ENCODE measurements around the gene CCDC127.

GRCh38 chr5:194603-195209 lies 23.2 kb downstream of the CCDC127 start:
- TF ChIP-seq, protein P1, sequence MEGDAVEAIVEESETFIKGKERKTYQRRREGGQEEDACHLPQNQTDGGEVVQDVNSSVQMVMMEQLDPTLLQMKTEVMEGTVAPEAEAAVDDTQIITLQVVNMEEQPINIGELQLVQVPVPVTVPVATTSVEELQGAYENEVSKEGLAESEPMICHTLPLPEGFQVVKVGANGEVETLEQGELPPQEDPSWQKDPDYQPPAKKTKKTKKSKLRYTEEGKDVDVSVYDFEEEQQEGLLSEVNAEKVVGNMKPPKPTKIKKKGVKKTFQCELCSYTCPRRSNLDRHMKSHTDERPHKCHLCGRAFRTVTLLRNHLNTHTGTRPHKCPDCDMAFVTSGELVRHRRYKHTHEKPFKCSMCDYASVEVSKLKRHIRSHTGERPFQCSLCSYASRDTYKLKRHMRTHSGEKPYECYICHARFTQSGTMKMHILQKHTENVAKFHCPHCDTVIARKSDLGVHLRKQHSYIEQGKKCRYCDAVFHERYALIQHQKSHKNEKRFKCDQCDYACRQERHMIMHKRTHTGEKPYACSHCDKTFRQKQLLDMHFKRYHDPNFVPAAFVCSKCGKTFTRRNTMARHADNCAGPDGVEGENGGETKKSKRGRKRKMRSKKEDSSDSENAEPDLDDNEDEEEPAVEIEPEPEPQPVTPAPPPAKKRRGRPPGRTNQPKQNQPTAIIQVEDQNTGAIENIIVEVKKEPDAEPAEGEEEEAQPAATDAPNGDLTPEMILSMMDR (IDR thresholded peaks at IDR 0.05), result no peak
- no peak for TF ChIP-seq POLR2A (IDR thresholded peaks at IDR 0.05)
